K562 (cell line): ENCODE results near the gene MCL1. TPM values are rescaled to one million over a fixed set of nuclear protein-coding genes. Genes with fewer than 3 reads are reported as not detected.

Experiments used
- BCLAF1 ChIP-seq, 2 experiments: fragments of 450-650 bp in 1 of 2; IDR thresholded peaks; 2 replicates each; pipeline ENCODE4 v1.6.1; 2011 to 2017; ENCODE audit warnings: low read depth in 2 of 2, antibody characterized with exemption in 1 of 2, borderline replicate concordance in 1 of 2, low read length in 1 of 2, mild to moderate bottlenecking in 1 of 2, mixed read lengths in 1 of 2; ENCODE audit not compliant: control insufficient read depth in 1 of 2
- ELF4 ChIP-seq: fragments of 450-650 bp; formaldehyde crosslinking; IDR thresholded peaks from 2 replicates; pipeline ENCODE4 v1.4.0; 2022; ENCODE audit warnings: missing genetic modification characterization
- FOXK1 ChIP-seq: sonication (generic); formaldehyde crosslinking; IDR thresholded peaks from 2 replicates; pipeline ENCODE4 v1.8.0; 2022; ENCODE audit warnings: missing genetic modification reagents, mild to moderate bottlenecking, borderline replicate concordance
- HLTF ChIP-seq: fragments of 450-650 bp; IDR thresholded peaks from 2 replicates; pipeline ENCODE4 v1.6.1; 2016
- KDM1A ChIP-seq, 2 experiments: fragments of 450-650 bp; IDR thresholded peaks; 2 replicates each; pipeline ENCODE4 v1.6.1; 2016; ENCODE audit warnings: mild to moderate bottlenecking in 2 of 2
- KDM2B ChIP-seq: fragments of 250-450 bp; sonication (Bioruptor Pico); IDR thresholded peaks from 2 replicates; pipeline ENCODE4 v1.8.0; 2021; ENCODE audit warnings: mild to moderate bottlenecking, moderate library complexity
- MTA1 ChIP-seq: fragments of 450-650 bp; IDR thresholded peaks from 2 replicates; pipeline ENCODE4 v1.6.1; 2017; ENCODE audit warnings: borderline replicate concordance
- PHF8 ChIP-seq: fragments of 200-600 bp; sonication (generic); IDR thresholded peaks from 2 replicates; pipeline ENCODE4 v1.6.1; 2012; ENCODE audit warnings: mixed run types, mild to moderate bottlenecking, inconsistent platforms, low read length, moderate library complexity, borderline replicate concordance
- POLR2B ChIP-seq: fragments of 450-650 bp; IDR thresholded peaks from 2 replicates; pipeline ENCODE4 v1.6.1; 2018; ENCODE audit warnings: low read depth; ENCODE audit not compliant: partially characterized antibody
- SREBF1 ChIP-seq: fragments of 150-350 bp; IDR thresholded peaks from 2 replicates; pipeline ENCODE4 v1.6.1; 2014; ENCODE audit warnings: antibody characterized with exemption, low read depth, low read length, borderline replicate concordance
- TAF7 ChIP-seq: fragments of 450-650 bp; IDR thresholded peaks from 2 replicates; pipeline ENCODE4 v1.6.1; 2016; ENCODE audit warnings: missing genetic modification characterization, missing compliant biosample characterization
- XRCC5 ChIP-seq: fragments of 200-400 bp; formaldehyde crosslinking; IDR thresholded peaks from 2 replicates; pipeline ENCODE4 v1.6.1; 2017; ENCODE audit warnings: low read depth, mild to moderate bottlenecking, low read length
- ZBTB11 ChIP-seq, 3 experiments: fragments of 200-800 bp in 1 of 3; fragments of 250-450 bp in 1 of 3; fragments of 450-650 bp in 1 of 3; sonication (Bioruptor Pico) in 1 of 3; sonication (Bioruptor generic) in 1 of 3; formaldehyde crosslinking in 1 of 3; IDR thresholded peaks; 2 replicates each; pipeline versions ENCODE4 v1.6.1 to v1.8.0; 2016 to 2022; ENCODE audit warnings: mild to moderate bottlenecking in 2 of 3, missing genetic modification characterization in 2 of 3, missing compliant biosample characterization in 1 of 3, moderate library complexity in 1 of 3
- ZFPM2 ChIP-seq: fragments of 250-450 bp; sonication (Bioruptor Pico); IDR thresholded peaks from 2 replicates; pipeline ENCODE4 v1.5.1; 2022; ENCODE audit warnings: mild to moderate bottlenecking
- ZNF444 ChIP-seq: fragments of 250-450 bp; sonication (Bioruptor Pico); IDR thresholded peaks from 2 replicates; pipeline ENCODE4 v1.4.0; 2020; ENCODE audit warnings: mild to moderate bottlenecking, moderate library complexity
- ZNF766 ChIP-seq: fragments of 200-800 bp; sonication (Bioruptor generic); conservative IDR thresholded peaks from 2 replicates; pipeline ENCODE4 v1.6.1; 2016; ENCODE audit warnings: missing genetic modification characterization, missing compliant biosample characterization
- polyA plus RNA-seq, 8 experiments: library from polyadenylated mRNA; depleted of rRNA in 4 of 8; stranded (reverse) in 5 of 8; unstranded in 3 of 8; fragments of >200 nt; fragmentation: Nextera tagmentation in 2 of 8; fragmentation: Illumina TruSeq in 1 of 8; extraction: Ambion mirVana in 2 of 8; extraction: Trizol in 1 of 8; gene quantifications; 2 replicates each; pipeline versions ENCODE4 v1.2.1 to v1.2.3, GENCODE V29; 2011 to 2014; ENCODE audit warnings: inconsistent platforms in 1 of 8, missing spikeins in 1 of 8
- total RNA-seq, 7 experiments: library from RNA; depleted of rRNA in 6 of 7; stranded (reverse); fragments of >200 nt in 6 of 7; fragmentation: Illumina TruSeq in 2 of 7; extraction: Trizol in 2 of 7; gene quantifications; 2 replicates each; pipeline versions ENCODE4 v1.2.1 to v1.2.3, GENCODE V29; 2011 to 2021; ENCODE audit warnings: low replicate concordance in 1 of 7
- TF ChIP-seq, protein P1 (sequence below): fragments of 250-450 bp; sonication (Bioruptor Pico); IDR thresholded peaks from 2 replicates; pipeline ENCODE4 v1.5.0; 2021
- TF ChIP-seq, protein P2 (sequence below): fragments of 450-650 bp; IDR thresholded peaks from 2 replicates; pipeline ENCODE4 v1.6.1; 2016; ENCODE audit warnings: antibody characterized with exemption

MCL1 gene
- total and polyA plus RNA-seq, 9 of the 15 experiments (the other 6 are each of a cell fraction or from before 2014, with no cell fraction given) = 27.1 to 224 (median 138) TPM

DNA sequence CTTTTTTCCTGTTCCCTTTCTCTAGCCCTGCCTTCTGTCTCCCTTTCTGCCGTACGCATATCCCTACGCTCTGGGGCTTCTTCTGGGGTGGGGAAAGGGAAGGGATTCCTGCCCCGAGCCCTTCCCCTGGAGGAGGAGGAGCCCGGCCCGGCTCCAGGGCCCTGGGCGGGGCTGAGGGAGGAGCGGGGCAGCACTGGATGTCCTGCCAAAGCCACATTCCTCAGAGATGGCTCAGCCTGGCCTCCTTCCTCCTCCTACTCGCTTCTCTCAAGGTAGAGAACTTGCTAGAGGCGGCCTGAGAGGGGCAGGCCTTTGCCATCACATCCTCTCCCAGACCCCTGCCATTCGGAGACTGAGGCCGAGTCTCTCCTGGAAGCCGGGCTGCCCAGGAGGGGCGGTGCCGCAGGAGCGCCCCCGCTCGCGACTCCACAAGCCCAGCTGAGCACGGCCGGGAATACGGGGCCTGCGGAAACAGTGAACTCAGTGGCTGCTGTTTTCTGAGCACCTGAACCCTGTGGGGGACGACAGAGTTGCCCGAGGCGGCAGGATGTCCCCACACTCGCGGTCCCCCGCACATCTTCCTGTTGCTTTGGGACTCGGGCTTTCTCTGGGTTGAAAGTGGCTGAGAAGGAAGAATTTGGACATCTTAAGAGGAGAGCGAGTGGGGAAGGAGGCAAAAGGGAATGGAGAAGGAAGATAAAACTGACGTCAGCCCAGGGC is 18.0 kb downstream of the MCL1 start (continued):
- no peak for TF ChIP-seq BCLAF1 (IDR thresholded peaks at IDR 0.05; ENCODE audit: borderline replicate concordance in 1 of 2, control insufficient read depth in 1 of 2, low read depth in 2 of 2, low read length in 1 of 2)
- peak; percentile 7; the same call in 1 of the 2 replicates for TF ChIP-seq XRCC5
- TF ChIP-seq KDM1A (IDR thresholded peaks at IDR 0.05) = 0 out of 4 replicates have a peak, but pooled peaks of 1 of the 2 experiments have one; percentile 30
- TF ChIP-seq, protein P1, sequence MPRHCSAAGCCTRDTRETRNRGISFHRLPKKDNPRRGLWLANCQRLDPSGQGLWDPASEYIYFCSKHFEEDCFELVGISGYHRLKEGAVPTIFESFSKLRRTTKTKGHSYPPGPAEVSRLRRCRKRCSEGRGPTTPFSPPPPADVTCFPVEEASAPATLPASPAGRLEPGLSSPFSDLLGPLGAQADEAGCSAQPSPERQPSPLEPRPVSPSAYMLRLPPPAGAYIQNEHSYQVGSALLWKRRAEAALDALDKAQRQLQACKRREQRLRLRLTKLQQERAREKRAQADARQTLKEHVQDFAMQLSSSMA (CRISPR knock-in tag) = peak; percentile 50; the same call in 1 of the 2 replicates
- TF ChIP-seq, protein P2, sequence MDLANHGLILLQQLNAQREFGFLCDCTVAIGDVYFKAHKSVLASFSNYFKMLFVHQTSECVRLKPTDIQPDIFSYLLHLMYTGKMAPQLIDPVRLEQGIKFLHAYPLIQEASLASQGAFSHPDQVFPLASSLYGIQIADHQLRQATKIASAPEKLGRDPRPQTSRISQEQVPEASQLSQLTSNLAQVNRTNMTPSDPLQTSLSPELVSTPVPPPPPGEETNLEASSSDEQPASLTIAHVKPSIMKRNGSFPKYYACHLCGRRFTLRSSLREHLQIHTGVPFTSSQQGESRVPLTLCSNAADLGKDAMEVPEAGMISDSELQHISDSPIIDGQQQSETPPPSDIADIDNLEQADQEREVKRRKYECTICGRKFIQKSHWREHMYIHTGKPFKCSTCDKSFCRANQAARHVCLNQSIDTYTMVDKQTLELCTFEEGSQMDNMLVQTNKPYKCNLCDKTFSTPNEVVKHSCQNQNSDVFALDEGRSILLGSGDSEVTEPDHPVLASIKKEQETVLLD = 0 out of 2 replicates have a peak, but pooled peaks have one; percentile 28
- TF ChIP-seq ZNF444 (CRISPR knock-in tag) = no peak
- TF ChIP-seq PHF8 = peak; percentile 37; the same call in 1 of the 2 replicates
- no peak for TF ChIP-seq MTA1
- TF ChIP-seq FOXK1 (CRISPR knock-in tag) = 0 out of 2 replicates have a peak, but pooled peaks have one; percentile 58
- 0 out of 2 replicates have a peak, but pooled peaks have one; percentile 15 for TF ChIP-seq ELF4
- 0 out of 2 replicates have a peak, but pooled peaks have one; percentile 42 for TF ChIP-seq HLTF
- TF ChIP-seq POLR2B = peak; percentile 51
- peak in 2 of 3 experiments; percentile 20 to 78; a peak in 2 of 6 replicates for TF ChIP-seq ZBTB11 (CRISPR knock-in tag; IDR thresholded peaks at IDR 0.05)
- TF ChIP-seq TAF7 = peak; percentile 16; the same call in 1 of the 2 replicates
- TF ChIP-seq SREBF1 = no peak
- TF ChIP-seq ZNF766 (CRISPR knock-in tag) = peak; percentile 66; the same call in 1 of the 2 replicates
- TF ChIP-seq KDM2B (CRISPR knock-in tag) = no peak
- TF ChIP-seq ZFPM2 = no peak
